Naive thymus-derived CD8-positive, alpha-beta T cell (primary cell): ENCODE measurements around the gene DLK1. TPM values are rescaled to one million over a fixed set of nuclear protein-coding genes. Genes with fewer than 3 reads are reported as not detected.

Experiments used
- ATAC-seq, 2 donors: fragments of 150-1000 bp; cut with Tn5 transposase in 1 of 2; sonication (Bioruptor Pico), chemical (Tn5 transposase) in 1 of 2; 1 replicate in 1 of 2; 2 replicates in 1 of 2; pipeline ENCODE4 v1.10.0; 2021; ENCODE audit warnings: mild to moderate bottlenecking in 2 of 2, moderate library complexity in 2 of 2
- POLR2A ChIA-PET: fragments of 350-600 bp; sonication (Branson Sonifier 250); formaldehyde crosslinking; loops from one replicate; lab custom pipeline; 2021; ENCODE audit warnings: antibody characterized with exemption; lab: Charles Lee
- DNase-seq, 10 donors: peaks; one replicate each; pipeline versions ENCODE4 v3.0.0 to v3.0.0-alpha.2; 2020 to 2022
- H3K27ac Mint-ChIP-seq, 10 donors: one replicate each; pipeline ENCODE4 v1.8.0; 2020 to 2022; ENCODE audit warnings: mild to moderate bottlenecking in 10 of 10, mixed read lengths in 10 of 10, moderate library complexity in 4 of 10, inconsistent platforms in 1 of 10
- H3K27me3 Mint-ChIP-seq, 5 donors: one replicate each; pipeline ENCODE4 v1.8.0; 2021 to 2022; ENCODE audit warnings: mixed read lengths in 5 of 5
- H3K36me3 Mint-ChIP-seq, 3 donors: one replicate each; pipeline ENCODE4 v1.8.0; 2020 to 2022; ENCODE audit warnings: mixed read lengths in 3 of 3, mild to moderate bottlenecking in 2 of 3, inconsistent platforms in 1 of 3
- H3K4me1 Mint-ChIP-seq, 4 donors: one replicate each; pipeline ENCODE4 v1.8.0; 2021 to 2022; ENCODE audit warnings: mixed read lengths in 4 of 4
- H3K4me3 Mint-ChIP-seq, 10 donors: one replicate each; pipeline ENCODE4 v1.8.0; 2020 to 2022; ENCODE audit warnings: mild to moderate bottlenecking in 10 of 10, mixed read lengths in 10 of 10, moderate library complexity in 6 of 10, inconsistent platforms in 1 of 10
- H3K9me3 Mint-ChIP-seq, 9 donors: one replicate each; pipeline ENCODE4 v1.8.0; 2020 to 2022; ENCODE audit warnings: mixed read lengths in 9 of 9, mild to moderate bottlenecking in 3 of 9, inconsistent platforms in 1 of 9, moderate library complexity in 1 of 9
- polyA plus RNA-seq, 3 donors: library from polyadenylated mRNA; unstranded; fragments of 300-500 nt; fragmentation: Illumina TruSeq; gene quantifications; one replicate each; pipeline ENCODE4 v1.2.3, GENCODE V29; 2021
- total RNA-seq, 8 experiments: library from RNA in 2 of 8; stranded (reverse) in 2 of 8; gene quantifications; one replicate each; pipeline ENCODE4 v1.2.3 and lab custom pipeline; 2021 to 2026

Gene DLK1
- total and polyA plus RNA-seq, 5 experiments from 2014 or later: not detected

GRCh38 chr14:100686858-100687257 lies 39.8 kb upstream of the DLK1 start:
- H3K27ac Mint-ChIP-seq: no peak overlapping the region
- peaks cover 0 to 1% (median 1%) of the 10 kb centered on the region in 4 donors for H3K4me1 Mint-ChIP-seq
- no peak overlapping the region for H3K4me3 Mint-ChIP-seq
- peaks cover 0 to 6% (median under 1%) of the 10 kb centered on the region in 5 donors for H3K27me3 Mint-ChIP-seq
- no peaks in the 10 kb centered on the region for H3K9me3 Mint-ChIP-seq
- DNase-seq (no peak), ATAC-seq (no peak)
- POLR2A ChIA-PET: no interaction called here
- no peaks in the 10 kb centered on the region for H3K36me3 Mint-ChIP-seq

- Mint-ChIP-seq H3K4me3 (no peak overlapping the region), H3K27me3 (peaks cover 0 to 12% (median 2%) of the 10 kb centered on the region in 5 donors), H3K9me3 (no peaks in the 10 kb centered on the region), H3K4me1 (peaks cover 0 to 1% (median 1%) of the 10 kb centered on the region in 4 donors), H3K27ac (peak overlapping the region in 1 of 10 donors; percentile 81), H3K36me3 (no peaks in the 10 kb centered on the region)
- no peak for ATAC-seq
- no peak for DNase-seq
- POLR2A ChIA-PET: no interaction called here
Measured at GRCh38 chr14:100687386-100687785, 39.3 kb upstream of the DLK1 start.

GRCh38 chr14:100688051-100688450 lies 38.6 kb upstream of the DLK1 start:
- Mint-ChIP-seq H3K4me1 (peaks cover 0 to 1% (median 1%) of the 10 kb centered on the region in 4 donors), H3K27me3 (peaks cover 0 to 17% (median 8%) of the 10 kb centered on the region in 5 donors), H3K9me3 (no peaks in the 10 kb centered on the region), H3K4me3 (no peak overlapping the region), H3K27ac (peak overlapping the region in 1 of 10 donors; percentile 81), H3K36me3 (no peaks in the 10 kb centered on the region)
- DNase-seq (no peak), ATAC-seq (no peak)
- POLR2A ChIA-PET: no interaction called here

- no peaks in the 10 kb centered on the region for H3K9me3 Mint-ChIP-seq
- POLR2A ChIA-PET: no interaction called here
Measured at GRCh38 chr14:100688598-100689461, 37.9 kb upstream of the DLK1 start.

GRCh38 chr14:100690672-100691071 lies 36.0 kb upstream of the DLK1 start:
- no peak overlapping the region for H3K4me3 Mint-ChIP-seq
- no peaks in the 10 kb centered on the region for H3K9me3 Mint-ChIP-seq
- H3K4me1 Mint-ChIP-seq: peaks cover 0 to 1% (median under 1%) of the 10 kb centered on the region in 4 donors
- no peak overlapping the region for H3K27ac Mint-ChIP-seq
- no peaks in the 10 kb centered on the region for H3K36me3 Mint-ChIP-seq
- ATAC-seq (no peak), DNase-seq (no peak)
- peaks cover 0 to 33% (median 22%) of the 10 kb centered on the region in 5 donors for H3K27me3 Mint-ChIP-seq
- POLR2A ChIA-PET: no interaction called here

More at GRCh38 chr14:100688598-100689461, 37.9 kb upstream of the DLK1 start:
- Mint-ChIP-seq H3K4me3 (no peak overlapping the region), H3K4me1 (peaks cover 0 to 1% (median under 1%) of the 10 kb centered on the region in 4 donors), H3K36me3 (no peaks in the 10 kb centered on the region), H3K27me3 (peaks cover 0 to 22% (median 14%) of the 10 kb centered on the region in 5 donors), H3K27ac (no peak overlapping the region)
- DNase-seq (no peak), ATAC-seq (no peak)

GRCh38 chr14:100691395-100692056 lies 35.2 kb upstream of the DLK1 start:
- Mint-ChIP-seq H3K4me1 (peaks cover 0 to 1% (median under 1%) of the 10 kb centered on the region in 4 donors), H3K27ac (no peak overlapping the region), H3K9me3 (no peaks in the 10 kb centered on the region), H3K27me3 (peaks cover 0 to 42% (median 22%) of the 10 kb centered on the region in 5 donors), H3K4me3 (no peak overlapping the region), H3K36me3 (no peaks in the 10 kb centered on the region)
- DNase-seq (no peak), ATAC-seq (no peak)
- POLR2A ChIA-PET: no interaction called here

GRCh38 chr14:100692256-100692655 lies 34.4 kb upstream of the DLK1 start:
- Mint-ChIP-seq H3K4me3 (no peak overlapping the region), H3K27ac (no peak overlapping the region), H3K9me3 (no peaks in the 10 kb centered on the region), H3K36me3 (no peaks in the 10 kb centered on the region), H3K4me1 (peaks cover 0 to 1% (median under 1%) of the 10 kb centered on the region in 4 donors), H3K27me3 (peaks cover 0 to 47% (median 22%) of the 10 kb centered on the region in 5 donors)
- POLR2A ChIA-PET: no interaction called here
- DNase-seq (no peak), ATAC-seq (no peak)

- Mint-ChIP-seq H3K27me3 (peaks cover 0 to 47% (median 22%) of the 10 kb centered on the region in 5 donors), H3K36me3 (no peaks in the 10 kb centered on the region), H3K9me3 (no peaks in the 10 kb centered on the region), H3K27ac (no peak overlapping the region), H3K4me3 (no peak overlapping the region), H3K4me1 (no peaks in the 10 kb centered on the region)
- DNase-seq (no peak), ATAC-seq (no peak)
- POLR2A ChIA-PET: no interaction called here
Measured at GRCh38 chr14:100692859-100693558, 33.7 kb upstream of the DLK1 start.

- H3K4me1 Mint-ChIP-seq: no peaks in the 10 kb centered on the region
- ATAC-seq: no peak
- peaks cover 0 to 56% (median 28%) of the 10 kb centered on the region in 5 donors for H3K27me3 Mint-ChIP-seq
- POLR2A ChIA-PET: no interaction called here
- no peaks in the 10 kb centered on the region for H3K36me3 Mint-ChIP-seq
- H3K9me3 Mint-ChIP-seq: no peaks in the 10 kb centered on the region
- no peak overlapping the region for H3K27ac Mint-ChIP-seq
- DNase-seq: no peak
- no peak overlapping the region for H3K4me3 Mint-ChIP-seq
Measured at GRCh38 chr14:100693877-100694578, 32.7 kb upstream of the DLK1 start.

- ATAC-seq (no peak), DNase-seq (no peak)
- H3K4me1 Mint-ChIP-seq: peaks cover 0 to 2% (median 0%) of the 10 kb centered on the region in 4 donors
- no peaks in the 10 kb centered on the region for H3K36me3 Mint-ChIP-seq
- no peaks in the 10 kb centered on the region for H3K9me3 Mint-ChIP-seq
- H3K27ac Mint-ChIP-seq: no peak overlapping the region
- POLR2A ChIA-PET: no interaction called here
- H3K27me3 Mint-ChIP-seq: peaks cover 0 to 56% (median 31%) of the 10 kb centered on the region in 5 donors
- H3K4me3 Mint-ChIP-seq: no peak overlapping the region
Measured at GRCh38 chr14:100694579-100695422, 31.9 kb upstream of the DLK1 start.

GRCh38 chr14:100695423-100695738 lies 31.3 kb upstream of the DLK1 start:
- H3K4me3 Mint-ChIP-seq: no peak overlapping the region
- no peak for ATAC-seq
- peaks cover 0 to 2% (median 0%) of the 10 kb centered on the region in 4 donors for H3K4me1 Mint-ChIP-seq
- no peaks in the 10 kb centered on the region for H3K36me3 Mint-ChIP-seq
- POLR2A ChIA-PET: no interaction called here
- H3K9me3 Mint-ChIP-seq: no peaks in the 10 kb centered on the region
- no peak overlapping the region for H3K27ac Mint-ChIP-seq
- H3K27me3 Mint-ChIP-seq: peaks cover 0 to 56% (median 26%) of the 10 kb centered on the region in 5 donors
- DNase-seq: no peak
